HepG2 (cell line): ENCODE data around the gene FASTK.

Experiments
- CTCF ChIP-seq: sonication (generic); formaldehyde crosslinking; IDR thresholded peaks from 2 replicates; pipeline ENCODE4 v1.5.0; 2020; ENCODE audit warnings: mild to moderate bottlenecking, missing genetic modification reagents, moderate library complexity
- ETV6 ChIP-seq: sonication (generic); formaldehyde crosslinking; conservative IDR thresholded peaks from 2 replicates; pipeline ENCODE4 v1.4.0; 2020; ENCODE audit warnings: missing genetic modification reagents
- FOXJ3 ChIP-seq: sonication (generic); formaldehyde crosslinking; IDR thresholded peaks from 2 replicates; pipeline ENCODE4 v1.4.0; 2020; ENCODE audit warnings: missing genetic modification reagents, mild to moderate bottlenecking, borderline replicate concordance
- JDP2 ChIP-seq: sonication (generic); formaldehyde crosslinking; IDR thresholded peaks from 2 replicates; pipeline ENCODE4 v1.8.1; 2022; ENCODE audit warnings: missing genetic modification reagents, borderline replicate concordance
- RAD21 ChIP-seq: fragments of 450-650 bp; formaldehyde crosslinking; IDR thresholded peaks from 2 replicates; pipeline ENCODE4 v1.5.0; 2020; ENCODE audit warnings: mild to moderate bottlenecking
- SMARCC2 ChIP-seq: fragments of 450-650 bp; IDR thresholded peaks from 2 replicates; pipeline ENCODE4 v1.6.1; 2017; ENCODE audit warnings: antibody characterized with exemption, mild to moderate bottlenecking
- SMARCE1 ChIP-seq: fragments of 450-650 bp; IDR thresholded peaks from 2 replicates; pipeline ENCODE4 v1.6.1; 2017; ENCODE audit warnings: borderline replicate concordance
- TEAD2 ChIP-seq: sonication (generic); formaldehyde crosslinking; IDR thresholded peaks from 2 replicates; pipeline ENCODE4 v1.9.0; 2021; ENCODE audit warnings: missing genetic modification reagents
- YEATS4 ChIP-seq: sonication (generic); formaldehyde crosslinking; IDR thresholded peaks from 2 replicates; pipeline ENCODE4 v1.4.0; 2020; ENCODE audit warnings: missing genetic modification reagents, borderline replicate concordance
- ZBTB34 ChIP-seq: sonication (generic); formaldehyde crosslinking; IDR thresholded peaks from 2 replicates; pipeline ENCODE4 v1.8.0; 2022; ENCODE audit warnings: mild to moderate bottlenecking, missing genetic modification reagents
- ZNF124 ChIP-seq: sonication (generic); formaldehyde crosslinking; IDR thresholded peaks from 2 replicates; pipeline ENCODE4 v1.4.0; 2020; ENCODE audit warnings: missing genetic modification reagents
- ZNF251 ChIP-seq: sonication (generic); formaldehyde crosslinking; IDR thresholded peaks from 2 replicates; pipeline ENCODE4 v1.9.0; 2021; ENCODE audit warnings: mild to moderate bottlenecking, missing genetic modification reagents
- ZNF264 ChIP-seq: sonication (generic); formaldehyde crosslinking; IDR thresholded peaks from 2 replicates; pipeline ENCODE4 v1.4.0; 2020; ENCODE audit warnings: missing genetic modification reagents
- ZNF687 ChIP-seq: sonication (generic); formaldehyde crosslinking; IDR thresholded peaks from 2 replicates; pipeline ENCODE4 v1.5.1; 2020; ENCODE audit warnings: mild to moderate bottlenecking, missing genetic modification reagents, moderate library complexity

- TF ChIP-seq YEATS4 (CRISPR knock-in tag) (no peak), TEAD2 (CRISPR knock-in tag) (no peak), ZNF264 (CRISPR knock-in tag) (no peak), CTCF (no peak), RAD21 (CRISPR knock-in tag) (no peak), FOXJ3 (CRISPR knock-in tag) (no peak), ETV6 (CRISPR knock-in tag) (no peak), JDP2 (CRISPR knock-in tag) (no peak), ZBTB34 (CRISPR knock-in tag) (no peak), ZNF251 (CRISPR knock-in tag) (no peak), SMARCC2 (no peak), ZNF124 (CRISPR knock-in tag) (no peak), SMARCE1 (no peak), ZNF687 (CRISPR knock-in tag) (no peak)
Observed at GRCh38 chr7:151099486-151100211, 19.0 kb upstream of the FASTK start.
